Fibroblast of pulmonary artery (primary cell): Measurements from ENCODE around the gene CUX1.

ENCODE experiments used
- DNase-seq: peaks from one replicate; pipeline ENCODE4 v3.0.0-alpha.2; 2010; ENCODE audit warnings: low read depth
- H3K4me3 ChIP-seq: replicated peaks from 2 replicates; pipeline ENCODE4 v1.5.1; 2011; ENCODE audit warnings: low read depth, mild to moderate bottlenecking, control low read depth, low read length, moderate library complexity
- CTCF ChIP-seq: IDR thresholded peaks from 2 replicates; pipeline ENCODE4 v1.5.1; 2011; ENCODE audit warnings: mild to moderate bottlenecking, control low read depth, low read length, inconsistent platforms; ENCODE audit errors: missing control alignments

The CUX1 gene

GRCh38 chr7:102253066-102253972, 435.9 kb downstream of the CUX1 start:
- DNase-seq = no peak
- TF ChIP-seq CTCF = no peak
- H3K4me3 ChIP-seq = no peak overlapping the region

- no peak overlapping the region for H3K4me3 ChIP-seq
- TF ChIP-seq CTCF = no peak
- DNase-seq = no peak
Observed at GRCh38 chr7:102253973-102254370, 436.5 kb downstream of the CUX1 start.

- no peak for DNase-seq
- no peak for TF ChIP-seq CTCF
- H3K4me3 ChIP-seq = no peak overlapping the region
Observed at GRCh38 chr7:102254521-102254920, 437.1 kb downstream of the CUX1 start.

GRCh38 chr7:102255501-102255900, 438.1 kb downstream of the CUX1 start:
- H3K4me3 ChIP-seq = no peak overlapping the region
- no peak for TF ChIP-seq CTCF
- no peak for DNase-seq

GRCh38 chr7:102255916-102256315, 438.5 kb downstream of the CUX1 start:
- no peak for DNase-seq
- H3K4me3 ChIP-seq = no peak overlapping the region
- no peak for TF ChIP-seq CTCF

GRCh38 chr7:102258073-102258748, 440.8 kb downstream of the CUX1 start:
- no peak for DNase-seq
- no peak overlapping the region for H3K4me3 ChIP-seq
- no peak for TF ChIP-seq CTCF
